ENCODE data around the gene TIMM9.
A peak's percentile ranks its signal among the peaks of the same experiment; 100 is the strongest.
"Not testable (repeated sequence)": the region's sequence is repeated elsewhere in the genome, so short reads cannot be mapped to it uniquely, and the experiment has no call there.

The TIMM9 gene, protein sequence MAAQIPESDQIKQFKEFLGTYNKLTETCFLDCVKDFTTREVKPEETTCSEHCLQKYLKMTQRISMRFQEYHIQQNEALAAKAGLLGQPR

DNA sequence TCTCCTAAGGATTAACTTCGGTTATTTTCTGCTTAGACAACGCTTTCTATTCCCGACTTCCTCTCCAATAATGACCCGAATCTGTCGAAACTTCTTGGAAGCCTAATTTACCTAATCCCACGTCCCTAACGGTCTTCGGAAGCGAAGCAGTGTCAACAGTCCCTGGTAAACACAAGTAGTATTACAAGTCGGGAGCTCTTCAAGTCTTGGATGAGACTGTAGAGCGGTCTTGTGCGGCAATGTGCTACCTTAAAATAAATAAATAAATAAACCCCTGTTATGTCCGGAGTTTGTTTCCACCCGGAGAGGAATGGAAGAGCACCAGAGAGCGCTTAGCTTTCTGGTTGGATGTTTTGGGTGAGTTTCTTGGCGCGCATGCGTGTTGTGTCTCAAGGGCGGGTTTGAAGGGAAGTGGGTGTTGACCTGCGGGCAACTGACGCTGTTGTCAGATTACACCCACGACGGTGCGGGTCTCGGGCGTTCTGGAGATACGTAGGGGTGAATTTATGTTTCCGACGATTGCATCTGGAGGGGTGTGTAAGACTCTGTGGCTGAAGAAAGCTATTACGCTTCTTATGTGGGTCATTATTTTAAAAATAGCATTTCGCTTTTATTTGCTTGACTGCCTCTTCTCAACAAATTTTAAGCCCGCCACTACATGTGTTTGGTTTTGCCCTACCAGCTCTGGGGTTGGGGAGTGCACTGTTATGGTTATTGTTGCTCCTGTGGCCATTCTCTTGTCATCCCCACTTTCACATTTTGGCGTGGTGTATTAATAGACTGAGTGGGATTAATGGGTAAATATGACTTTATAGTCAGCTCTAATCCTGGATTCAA, at the start of gene TIMM9, which contains the start of gene KIAA0586:
TSS of gene TIMM9 (minus strand) at position 251 of the 837 bp plus-strand sequence. CDS start 15,586 bp downstream, outside the sequence.
TSS of gene KIAA0586 (plus strand) at position 439 of the 837 bp plus-strand sequence. CDS start 546 bp downstream, outside the sequence.
- peak; percentile 100 for DNase-seq

DNA sequence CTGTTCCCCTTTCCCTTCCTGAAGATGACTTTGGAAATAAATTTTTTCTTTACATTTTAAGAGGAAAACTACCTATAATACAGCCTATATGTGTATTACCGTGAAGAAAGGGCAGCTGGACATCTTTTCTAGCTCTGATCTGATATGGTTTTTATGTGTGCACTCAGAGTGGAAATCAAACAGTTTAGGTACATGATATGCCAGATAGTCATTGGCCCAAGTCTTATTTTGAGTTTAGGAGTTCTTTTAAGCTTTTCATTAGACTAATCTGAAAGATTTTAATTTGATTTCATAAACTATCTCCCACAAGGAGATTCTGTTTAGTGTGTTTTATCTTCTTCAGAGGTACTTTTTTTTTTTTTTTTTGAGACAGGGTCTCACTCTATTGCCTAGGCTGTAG, 49.0 kb upstream of the TIMM9 start:
- no peak for DNase-seq

DNA sequence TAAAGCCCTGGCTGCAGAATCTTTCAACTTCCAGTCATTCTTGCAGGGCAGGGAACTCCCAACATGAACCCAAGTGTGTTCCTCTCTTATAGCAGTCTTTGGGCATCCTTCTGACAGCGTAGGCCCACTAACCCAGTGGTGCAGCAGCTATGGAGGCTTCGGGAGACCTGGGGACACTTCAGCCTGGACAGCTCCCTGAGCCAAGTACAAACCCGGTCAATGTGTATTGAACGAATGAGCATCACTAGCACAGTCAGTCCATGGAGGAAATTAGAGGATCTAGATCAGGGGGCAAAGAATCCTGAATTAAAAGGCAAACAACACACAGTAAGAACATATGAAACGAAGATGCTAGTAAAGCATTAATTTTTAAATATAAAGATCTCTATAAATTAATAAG, 42.0 kb upstream of the TIMM9 start:
- no peak for DNase-seq

DNA sequence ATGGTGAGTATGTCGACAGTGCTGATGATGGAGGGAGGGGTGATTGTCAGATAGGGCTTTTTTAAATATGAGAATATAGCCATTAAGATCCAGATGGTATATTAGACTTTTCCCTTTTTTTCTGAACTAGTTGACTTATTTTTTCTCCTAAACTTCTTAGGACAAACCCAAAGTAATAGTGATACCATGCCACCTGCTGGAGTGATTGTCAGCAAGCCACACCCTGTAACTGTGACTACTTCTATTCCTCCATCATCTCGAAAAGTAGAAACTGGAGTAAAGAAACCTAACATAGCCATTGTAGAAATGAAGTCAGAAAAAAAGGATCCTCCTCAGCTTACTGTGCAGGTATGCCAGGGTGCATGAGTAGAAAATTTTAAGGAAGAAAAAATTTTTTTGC, 40.2 kb upstream of the TIMM9 start:
- no peak for DNase-seq

DNA sequence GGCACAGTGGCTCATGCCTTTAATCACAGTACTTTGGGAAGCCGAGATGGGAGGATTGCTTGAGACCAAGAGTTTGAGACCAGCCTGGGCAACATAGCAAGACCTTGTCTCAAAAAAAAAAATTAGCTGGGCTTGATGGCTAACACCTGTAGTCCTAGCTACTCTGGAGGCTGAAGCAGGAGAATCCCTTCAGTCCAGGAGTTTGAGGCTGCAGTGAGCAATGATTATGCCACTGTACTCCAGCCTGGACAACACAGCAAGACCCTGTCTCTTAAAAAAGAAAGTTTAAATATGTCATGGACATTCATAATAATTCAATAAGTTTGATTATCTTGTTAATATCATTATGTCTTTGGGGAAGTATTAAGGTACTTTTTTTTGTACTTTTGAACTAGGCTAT, 39.1 kb upstream of the TIMM9 start:
- no peak for DNase-seq

DNA sequence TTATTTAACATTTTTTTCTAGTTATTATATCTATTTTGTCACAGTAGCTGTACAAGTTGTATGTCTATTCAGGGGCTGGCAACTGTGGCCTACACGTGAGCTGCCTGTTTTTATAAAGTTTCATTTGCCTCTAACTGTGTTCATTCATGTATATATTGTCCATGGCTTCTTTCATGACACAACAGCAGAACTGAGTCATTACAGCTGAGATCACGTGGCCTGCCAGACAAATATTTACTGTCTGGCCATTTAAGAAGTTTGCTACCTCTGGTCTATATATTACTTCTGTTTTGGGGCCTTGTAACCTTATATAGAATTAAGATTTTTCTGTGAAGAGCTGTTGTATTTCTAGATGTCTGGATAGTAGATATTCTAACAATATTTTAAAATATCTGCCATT, 38.1 kb upstream of the TIMM9 start:
- DNase-seq: no peak

DNA sequence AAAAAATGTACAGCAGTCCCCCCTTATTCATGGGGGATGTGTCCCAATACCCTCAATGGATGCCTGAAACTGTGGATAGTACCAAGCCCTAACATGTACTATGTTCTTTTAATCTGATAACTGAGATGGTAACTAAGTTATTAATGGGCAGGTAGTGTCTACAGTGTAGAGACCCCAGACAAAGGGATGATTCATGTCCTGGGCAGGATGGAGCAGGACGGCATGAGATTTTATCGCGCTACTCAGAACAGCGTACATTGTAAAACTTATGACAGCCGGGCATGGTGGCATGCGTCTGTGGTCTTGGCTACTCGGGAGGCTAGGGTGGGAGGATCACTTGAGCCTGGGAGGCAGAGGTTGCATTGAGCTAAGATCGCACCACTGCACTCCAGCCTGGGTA, 37.3 kb upstream of the TIMM9 start:
- DNase-seq: no peak

DNA sequence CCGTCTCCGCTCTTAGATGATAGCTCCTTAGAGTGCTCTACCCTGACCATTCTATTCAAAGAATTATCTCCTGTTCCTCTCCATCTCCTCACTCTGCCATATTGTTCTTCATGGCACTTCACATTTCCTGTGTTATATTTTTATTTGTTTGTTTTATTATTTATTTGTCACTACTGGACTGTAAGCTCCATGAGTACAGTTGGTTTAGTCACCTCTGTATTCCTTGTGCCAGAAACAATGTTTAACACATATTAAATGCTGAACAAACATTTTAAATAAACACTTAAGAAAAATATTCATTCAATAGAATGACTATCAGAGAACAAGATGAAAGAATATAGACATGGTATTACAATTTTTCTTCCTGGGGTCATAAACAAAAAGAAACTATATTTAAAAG, 35.8 kb upstream of the TIMM9 start:
- DNase-seq: no peak

DNA sequence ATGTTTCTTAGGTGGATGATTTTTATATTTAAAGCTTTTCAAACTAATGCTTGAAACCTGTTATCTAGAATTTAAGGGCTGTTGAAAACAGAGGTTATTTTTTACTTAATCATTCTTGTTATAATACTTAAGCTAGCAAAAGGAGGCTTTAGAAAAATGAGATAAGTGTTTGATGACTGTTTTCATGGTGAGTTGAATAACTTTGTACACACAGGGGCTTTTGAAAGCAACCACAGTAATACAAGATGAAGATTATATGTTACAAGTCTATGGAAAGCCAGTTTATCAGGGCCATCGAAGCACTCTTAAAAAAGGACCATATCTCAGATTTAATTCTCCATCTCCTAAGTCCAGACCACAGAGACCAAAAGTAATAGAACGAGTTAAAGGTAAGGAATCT, 33.4 kb upstream of the TIMM9 start:
- DNase-seq: no peak

DNA sequence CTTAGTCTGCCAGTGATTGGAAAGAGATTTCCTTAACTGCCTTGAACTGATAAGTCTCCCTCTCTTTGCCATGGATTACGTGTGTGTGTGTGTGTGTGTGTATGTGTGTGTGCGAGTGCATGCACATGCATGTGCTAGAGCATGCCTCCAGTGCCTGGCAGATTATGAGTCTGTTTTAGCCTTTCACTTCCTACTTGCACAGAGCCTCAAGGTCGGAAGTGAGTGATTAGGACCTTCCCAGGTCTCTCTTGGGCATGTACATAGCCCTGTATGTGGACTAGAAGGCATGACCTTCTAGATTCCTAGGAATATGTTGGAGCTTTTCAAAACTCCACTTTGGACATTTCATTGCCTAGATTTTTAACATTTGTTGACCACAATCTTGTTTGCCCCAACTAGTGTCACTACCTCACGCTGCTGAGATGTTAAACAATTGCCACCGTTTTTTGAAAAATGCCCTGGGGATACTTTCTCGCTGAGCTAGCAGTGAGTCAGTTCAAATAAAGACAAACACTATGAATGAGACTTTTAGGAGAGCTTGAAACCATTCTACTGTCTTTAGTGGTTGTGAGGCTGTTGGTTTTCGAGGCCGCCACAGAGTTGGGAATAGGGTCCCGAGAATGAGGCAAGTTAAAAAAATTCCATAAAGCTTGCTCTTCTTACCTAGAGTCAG, 28.4 kb upstream of the TIMM9 start:
- DNase-seq: no peak

DNA sequence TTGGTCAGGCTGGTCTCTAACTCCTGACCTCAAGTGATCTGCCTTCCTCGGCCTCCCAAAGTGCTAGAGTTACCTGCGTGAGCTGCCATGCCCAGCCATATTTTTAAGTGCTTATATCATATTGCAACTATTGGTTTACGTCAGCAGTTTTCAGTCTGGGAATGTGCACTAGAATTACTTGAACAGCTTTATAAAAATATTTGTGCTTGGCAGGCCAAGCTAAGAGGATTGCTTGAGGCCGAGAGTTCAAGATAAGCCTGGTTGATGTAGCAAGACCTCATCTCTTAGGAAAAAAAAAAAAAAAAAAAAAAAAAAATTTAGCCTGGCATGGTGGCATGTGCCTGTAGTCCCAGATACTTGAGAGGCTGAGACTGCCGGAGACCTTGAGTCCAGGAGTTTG, 17.3 kb upstream of the TIMM9 start:
- no peak for DNase-seq

DNA sequence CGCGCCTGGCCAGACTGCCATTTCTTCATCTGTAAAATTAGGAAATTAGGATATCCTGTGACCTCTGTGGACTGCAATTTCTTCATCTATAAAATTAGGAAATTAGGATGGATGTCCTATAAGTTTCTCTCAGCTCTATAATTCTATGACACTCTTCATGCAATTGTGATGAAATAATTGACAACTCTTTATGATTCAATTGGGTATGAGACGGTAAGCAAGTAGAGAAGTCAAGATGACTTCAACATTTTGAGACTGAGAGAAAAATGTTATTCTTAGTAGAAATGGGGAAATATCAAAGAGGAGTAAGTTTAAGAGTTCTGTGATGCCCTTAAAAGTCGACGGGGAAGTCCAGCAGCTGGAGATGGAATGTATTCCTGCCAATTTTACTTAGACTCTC, 12.1 kb upstream of the TIMM9 start:
- DNase-seq: no peak

DNA sequence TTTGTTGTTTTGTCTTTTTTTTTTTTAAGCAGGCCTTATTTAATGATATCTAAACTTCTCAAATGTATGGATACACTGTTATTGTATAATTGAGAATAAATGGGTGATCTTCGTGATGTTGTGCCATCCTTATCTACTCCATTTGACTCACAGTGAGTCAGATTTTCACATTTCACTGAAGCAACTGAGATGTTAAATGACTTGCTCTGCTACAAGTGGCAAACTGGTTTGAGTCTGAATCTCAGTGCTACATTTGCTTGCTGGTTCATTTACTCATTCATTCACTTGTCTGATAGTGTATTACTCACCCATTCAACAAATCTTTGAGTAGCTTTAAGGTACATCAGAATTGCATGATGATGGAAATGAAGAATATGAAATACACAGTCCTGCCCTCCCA, 2.8 kb upstream of the TIMM9 start:
- DNase-seq: no peak

DNA sequence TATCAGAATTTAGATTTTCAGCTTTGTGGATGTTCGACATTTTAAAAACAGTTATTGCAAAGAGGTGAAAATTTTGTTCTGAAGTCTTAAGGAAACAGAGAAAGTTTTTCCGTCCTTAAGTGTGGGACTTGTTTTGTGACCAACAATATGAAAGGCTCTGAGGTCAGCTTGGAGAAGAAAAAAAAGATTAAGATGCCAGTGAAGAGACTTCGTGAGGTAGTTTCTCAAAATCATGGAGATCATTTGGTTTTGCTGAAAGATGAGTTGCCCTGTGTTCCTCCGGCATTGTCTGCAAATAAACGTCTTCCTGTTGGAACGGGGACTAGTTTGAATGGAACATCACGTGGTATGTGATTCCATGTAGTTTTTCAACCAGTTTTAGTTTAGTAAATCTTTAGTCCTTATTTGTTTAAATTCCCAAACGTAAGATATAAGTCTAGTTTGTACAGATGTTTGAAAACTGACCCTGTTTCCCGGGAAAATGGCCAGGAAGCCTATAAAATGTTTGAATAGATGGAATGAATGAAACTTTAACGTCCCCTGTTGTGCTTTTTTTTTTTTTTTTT, 870 bp upstream of the TIMM9 start:
- DNase-seq: peak; percentile 21 to 73

DNA sequence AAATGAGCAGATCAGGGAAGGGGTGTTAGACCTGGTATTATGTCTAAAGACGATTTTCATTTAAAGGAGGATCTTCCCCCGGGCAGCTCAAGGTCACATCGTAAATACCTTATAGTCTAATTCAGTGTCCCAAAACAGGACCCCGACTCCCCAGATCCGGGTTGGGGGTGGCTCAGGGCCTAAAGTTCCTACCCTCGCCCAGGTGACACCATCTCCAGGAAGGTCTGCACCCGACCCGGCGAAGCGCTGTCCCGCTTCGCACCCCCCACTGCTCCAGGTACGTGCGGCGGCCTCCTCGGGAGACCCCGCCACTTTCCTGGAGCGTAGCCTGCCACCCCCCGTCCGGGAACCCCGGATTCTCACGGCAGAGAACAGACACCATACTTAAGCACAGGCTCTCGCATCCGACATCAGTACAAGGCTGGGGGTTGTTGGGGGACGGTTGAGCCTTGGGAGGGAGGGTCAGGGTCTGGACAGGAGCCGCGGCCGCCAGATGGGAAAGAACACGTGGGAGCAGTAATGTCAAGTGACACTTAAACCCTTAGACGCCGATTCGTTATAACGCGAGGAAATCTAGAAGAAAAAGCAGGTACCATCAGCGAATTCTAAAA, 556 bp downstream of the TIMM9 start:
- peak; percentile 88 to 90 for DNase-seq

DNA sequence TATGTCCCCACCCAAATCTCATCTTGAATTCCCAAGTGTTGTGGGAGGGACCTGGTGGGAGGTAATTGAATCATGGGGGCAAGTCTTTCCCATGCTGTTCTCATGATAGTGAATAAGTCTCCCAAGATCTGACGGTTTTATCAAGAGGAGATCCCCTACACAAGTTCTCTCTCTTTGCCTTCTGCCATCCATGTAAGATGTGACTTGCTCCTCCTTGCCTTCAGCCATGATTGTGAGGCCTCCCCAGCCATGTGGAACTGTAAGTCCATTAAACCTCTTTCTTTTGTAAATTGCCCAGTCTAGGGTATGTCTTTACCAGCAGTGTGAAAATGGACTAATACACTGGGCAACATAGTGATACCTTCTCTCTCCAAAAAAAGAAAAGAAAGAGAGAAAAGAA, 10.4 kb downstream of the TIMM9 start:
- not testable (repeated sequence) for DNase-seq

DNA sequence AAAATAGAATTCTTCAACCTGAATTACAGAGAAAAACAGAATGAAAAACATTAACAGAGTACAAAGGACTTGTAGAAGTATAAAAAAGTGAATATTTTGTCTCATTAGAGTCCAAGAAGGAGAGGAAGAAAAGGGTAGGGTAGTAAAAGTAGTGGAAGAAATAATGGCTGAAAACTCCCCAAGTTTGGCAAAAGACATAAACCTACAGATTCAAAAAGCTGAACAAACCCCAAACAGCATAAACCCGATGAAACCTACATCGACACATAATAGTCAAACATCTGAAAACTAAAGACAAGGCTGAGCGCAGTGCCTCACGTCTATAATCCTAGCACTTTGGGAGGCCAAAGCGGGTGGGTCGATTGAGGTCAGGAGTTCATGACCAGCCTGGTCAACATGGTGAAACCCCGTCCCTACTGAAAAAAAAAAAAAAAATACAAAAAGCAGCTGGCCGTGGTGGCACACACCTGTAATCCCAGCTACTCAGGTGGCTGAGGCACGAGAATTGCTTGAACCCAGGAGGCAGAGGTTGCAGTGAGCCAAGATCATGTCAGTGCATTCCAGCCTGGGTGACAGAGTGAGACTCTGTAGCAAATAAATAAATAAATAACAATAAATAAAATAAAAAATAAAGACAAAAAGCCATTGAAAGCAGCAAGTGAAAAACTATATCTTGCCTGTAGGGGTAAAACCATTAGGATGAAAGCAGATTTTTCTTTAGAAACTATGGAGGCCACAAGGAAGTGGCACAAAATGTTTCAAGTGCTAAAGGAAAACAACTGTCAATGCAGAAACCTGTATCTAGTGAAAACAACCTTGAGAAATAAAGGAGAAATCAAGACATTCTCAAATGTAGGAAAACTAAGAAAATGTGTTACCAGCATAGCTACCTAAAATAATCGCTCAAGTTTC, 11.4 kb downstream of the TIMM9 start:
- DNase-seq: no peak

DNA sequence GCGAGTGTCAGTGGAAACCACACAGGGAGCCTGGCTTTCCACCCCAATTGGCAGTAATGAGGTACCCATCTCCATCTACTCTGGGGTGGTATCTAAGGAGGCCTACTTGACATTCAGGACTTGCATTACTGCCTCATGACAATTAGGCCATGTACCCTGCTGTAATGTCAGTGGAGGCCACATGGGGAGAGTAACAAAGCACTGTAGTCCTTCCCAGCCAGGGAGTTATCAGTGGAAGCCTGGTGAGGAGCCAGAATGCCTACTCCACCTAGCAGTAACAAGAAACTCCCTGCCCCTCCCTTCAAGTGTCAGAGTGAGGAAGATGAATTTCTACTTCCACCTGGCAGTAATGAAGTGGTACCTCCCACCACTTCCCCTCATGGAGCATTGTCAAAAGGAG, 12.5 kb downstream of the TIMM9 start:
- peak; percentile 57 to 71 for DNase-seq

DNA sequence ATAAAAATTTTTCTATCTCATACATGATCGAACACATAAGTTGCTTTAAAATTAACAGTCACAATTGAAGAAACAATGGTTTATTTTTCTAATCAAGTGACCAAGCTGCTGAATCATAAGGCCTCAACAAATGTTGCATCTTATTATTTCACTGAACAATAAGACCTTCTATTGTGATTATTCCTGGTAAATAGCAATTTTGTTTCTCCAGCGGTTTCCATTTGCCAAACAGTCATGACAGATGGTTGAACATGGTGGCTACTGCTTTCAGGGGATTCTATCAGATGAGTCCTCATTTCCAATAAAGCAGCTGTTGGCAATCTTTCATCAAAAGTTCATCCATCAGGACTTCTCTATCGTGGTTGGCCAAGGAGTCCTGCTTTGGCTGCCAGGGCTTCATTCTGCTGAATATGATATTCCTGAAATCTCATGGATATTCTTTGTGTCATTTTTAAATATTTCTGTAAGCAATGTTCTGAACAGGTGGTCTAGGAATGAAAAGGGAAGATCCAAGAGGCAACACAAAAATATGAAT, 18.6 kb downstream of the TIMM9 start:
- DNase-seq: no peak

DNA sequence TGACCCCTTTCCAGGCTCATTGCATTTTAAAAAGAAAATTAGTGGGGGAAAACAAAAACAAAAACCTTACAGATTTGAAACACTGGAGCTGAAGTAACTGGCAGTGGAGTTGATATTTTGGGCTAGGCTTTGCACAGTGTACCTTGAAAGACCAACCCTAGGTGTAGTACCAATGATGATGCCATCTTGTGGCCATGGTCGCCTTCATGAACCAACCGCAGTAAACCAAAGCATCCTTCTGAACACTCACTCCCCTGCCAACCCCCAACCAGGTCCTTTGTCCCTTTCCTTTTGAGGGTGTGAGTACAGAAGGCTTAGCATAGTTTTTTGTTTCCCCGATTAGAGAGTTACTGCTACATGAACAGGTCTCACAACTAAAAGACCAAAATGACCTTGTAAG, 25.7 kb downstream of the TIMM9 start:
- peak in 1 of 2 experiments; percentile 27 for DNase-seq

DNA sequence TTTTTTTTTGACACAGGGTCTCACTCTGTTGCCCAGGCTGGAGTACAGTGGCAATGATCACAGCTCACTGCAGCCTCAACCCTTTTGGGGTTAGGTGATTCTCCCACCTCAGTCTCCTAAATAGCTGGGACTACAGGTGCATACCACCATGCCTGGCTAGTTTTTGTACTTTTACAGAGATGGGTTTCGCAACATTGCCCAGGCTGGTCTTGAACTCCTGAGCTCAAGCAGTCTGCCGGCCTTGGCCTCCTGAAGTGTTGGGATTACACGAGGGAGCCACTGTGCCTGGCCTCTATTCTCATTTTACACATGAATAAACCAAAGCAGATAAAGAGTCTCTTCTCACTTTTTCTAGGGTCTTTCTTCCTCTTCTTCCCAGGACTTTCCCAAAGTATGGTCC, 28.4 kb downstream of the TIMM9 start:
- DNase-seq: no peak

DNA sequence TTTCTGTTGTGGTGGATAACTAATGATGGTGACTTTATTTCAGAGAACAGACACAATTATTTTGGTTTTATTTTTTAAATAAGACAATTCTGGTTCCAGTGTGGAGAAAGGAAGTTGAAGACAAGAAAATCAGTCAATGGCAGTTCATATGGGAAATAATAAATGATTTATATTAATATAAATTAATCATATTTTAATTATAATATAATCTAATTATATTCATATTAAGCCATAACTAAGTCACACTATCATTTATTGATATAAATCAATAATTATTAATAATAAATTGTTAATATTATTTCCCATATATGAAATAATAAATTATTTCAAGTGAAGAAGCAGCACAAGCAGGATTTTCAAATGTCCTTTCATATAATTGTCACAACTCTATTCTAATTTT, 28.8 kb downstream of the TIMM9 start:
- DNase-seq: no peak

Measured in NCI-H524 (cell line).